GM12878 (cell line): ENCODE measurements around the gene FOXP1. TPM values are rescaled to one million over a fixed set of nuclear protein-coding genes. Genes with fewer than 3 reads are reported as not detected.

Source experiments
- ATAC-seq: fragments of 200-7000 bp; cut with Tn5 transposase; 3 replicates; pipeline ENCODE4 v1.9.1; 2020; ENCODE audit warnings: mild to moderate bottlenecking, moderate library complexity
- BruUV-seq: library from RNA; stranded (reverse); fragments of 400-500 nt; replicated peaks from 2 replicates; lab custom pipeline; 2021; lab: Mats Ljungman, UMichigan
- CTCF ChIA-PET: fragments of 300-600 bp; sonication (Branson Sonifier 250); formaldehyde crosslinking; extraction: SDS; loops from one replicate; lab custom pipeline; 2021; ENCODE audit warnings: inconsistent platforms; lab: Yijun Ruan, JAX
- POLR2A ChIA-PET: fragments of 350-600 bp; formaldehyde crosslinking; extraction: SDS; loops from one replicate; lab custom pipeline; 2021; ENCODE audit warnings: inconsistent platforms; lab: Charles Lee
- RAD21 ChIA-PET: fragments of 300-600 bp; sonication (Branson Sonifier 250); formaldehyde crosslinking; loops from one replicate; lab custom pipeline; 2023; ENCODE audit warnings: antibody characterized with exemption; ENCODE audit not compliant: unreplicated experiment; lab: Charles Lee
- SMC1A ChIA-PET: fragments of 300-600 bp; sonication (Branson Sonifier 250); formaldehyde crosslinking; loops from one replicate; lab custom pipeline; 2023; ENCODE audit not compliant: unreplicated experiment, uncharacterized antibody; lab: Charles Lee
- DNase-seq: peaks from one replicate; pipeline ENCODE4 v3.0.0-alpha.2; 2011; ENCODE audit warnings: low read depth, low spot score
- FAIRE-seq: peaks from 3 replicates; lab custom pipeline; 2011; peaks lifted over from hg19 to GRCh38; lab: Jason Lieb, UNC
- H2AFZ ChIP-seq: 2 replicates; pipeline ENCODE4 v1.6.0; 2011; ENCODE audit warnings: low read depth, low read length, control low read depth; ENCODE audit not compliant: control insufficient read depth
- H3K27ac ChIP-seq: 2 replicates; pipeline ENCODE4 v1.5.1; 2011; ENCODE audit warnings: control low read depth; ENCODE audit not compliant: control insufficient read depth, insufficient read depth
- H3K27me3 ChIP-seq, 2 experiments: replicated peaks in 1 of 2; 2 replicates each; pipeline versions ENCODE4 v1.6.0 to v1.6.1; 2011; ENCODE audit warnings: low read length in 1 of 2; ENCODE audit not compliant: control insufficient read depth in 2 of 2, insufficient read depth in 2 of 2
- H3K36me3 ChIP-seq, 2 experiments: 2 replicates each; pipeline ENCODE4 v1.5.1; 2011; ENCODE audit warnings: low read length in 1 of 2; ENCODE audit not compliant: control insufficient read depth in 2 of 2, insufficient read depth in 2 of 2
- H3K4me1 ChIP-seq: 2 replicates; pipeline ENCODE4 v1.6.1; 2011; ENCODE audit warnings: mild to moderate bottlenecking, low read length, moderate library complexity, mixed read lengths; ENCODE audit not compliant: control insufficient read depth, insufficient read depth
- H3K4me2 ChIP-seq: 2 replicates; pipeline ENCODE4 v1.6.0; 2011; ENCODE audit warnings: control low read depth; ENCODE audit not compliant: control insufficient read depth, insufficient read depth
- H3K4me3 ChIP-seq: fragments of 200-600 bp; sonication (generic); 2 replicates; pipeline ENCODE4 v1.5.1; 2016
- H3K79me2 ChIP-seq: 2 replicates; pipeline ENCODE4 v1.6.0; 2011; ENCODE audit warnings: low read length; ENCODE audit not compliant: control insufficient read depth, insufficient read depth
- H3K9ac ChIP-seq: 2 replicates; pipeline ENCODE4 v1.8.0; 2011; ENCODE audit warnings: low read length, control low read depth, mixed read lengths; ENCODE audit not compliant: control insufficient read depth, insufficient read depth
- H3K9me3 ChIP-seq: replicated peaks from 3 replicates; pipeline ENCODE4 v1.5.1; 2011; ENCODE audit warnings: mild to moderate bottlenecking, low read length; ENCODE audit not compliant: control insufficient read depth, insufficient read depth
- H4K20me1 ChIP-seq: 2 replicates; pipeline ENCODE4 v1.6.0; 2011; ENCODE audit not compliant: control insufficient read depth, insufficient read depth
- CTCF ChIP-seq, 3 experiments: IDR thresholded peaks in 2 of 3; conservative IDR thresholded peaks in 1 of 3; 2 replicates each; pipeline ENCODE4 v1.5.1; 2011; ENCODE audit warnings: low read depth in 3 of 3, low read length in 3 of 3, mild to moderate bottlenecking in 3 of 3, control low read depth in 2 of 3, moderate library complexity in 2 of 3, inconsistent platforms in 1 of 3, mixed read lengths in 1 of 3; ENCODE audit not compliant: control insufficient read depth in 2 of 3, insufficient read depth in 1 of 3; ENCODE audit errors: extremely low read depth in 1 of 3
- EGR1 ChIP-seq, 2 experiments: IDR thresholded peaks; 1 replicate in 1 of 2; 2 replicates in 1 of 2; pipeline ENCODE4 v1.6.1; 2011 to 2012; ENCODE audit warnings: low read depth in 2 of 2, low read length in 2 of 2, borderline replicate concordance in 1 of 2, mild to moderate bottlenecking in 1 of 2, moderate library complexity in 1 of 2
- HDAC2 ChIP-seq: fragments of 200-600 bp; sonication (generic); IDR thresholded peaks from 2 replicates; pipeline ENCODE4 v1.6.1; 2017
- MTA3 ChIP-seq: IDR thresholded peaks from 2 replicates; pipeline ENCODE4 v1.6.1; 2012; ENCODE audit warnings: low read length, inconsistent platforms, borderline replicate concordance
- NR2C1 ChIP-seq: fragments of 450-650 bp; IDR thresholded peaks from 2 replicates; pipeline ENCODE4 v1.6.1; 2017; ENCODE audit warnings: antibody characterized with exemption, mild to moderate bottlenecking, moderate library complexity
- PBX3 ChIP-seq: IDR thresholded peaks from 2 replicates; pipeline ENCODE4 v1.6.1; 2011; ENCODE audit warnings: mild to moderate bottlenecking, low read depth, low read length, moderate library complexity; ENCODE audit not compliant: insufficient replicate concordance
- WGBS: methylation state at CpG from one replicate; pipeline ENCODE4 v1.1.6; 2016; ENCODE audit warnings: low lambda C conversion rate; ENCODE audit not compliant: insufficient replicate concordance, insufficient coverage; ENCODE audit errors: missing lambda C conversion rate; 5-methylcytosine and 5-hydroxymethylcytosine counted together
- in situ Hi-C: fragments of 300-500 bp; cut with MboI; formaldehyde crosslinking; loops from 9 replicates; pipeline ENCODE4 v1.14.3; 2018; ENCODE audit warnings: mixed read lengths
- intact Hi-C: fragments of 100-400 bp; cut with micrococcal nuclease; formaldehyde crosslinking; loops from one replicate; pipeline ENCODE4 v1.14.2; 2022; ENCODE audit not compliant: unreplicated experiment
- polyA plus RNA-seq, 11 experiments: library from polyadenylated mRNA; depleted of rRNA in 4 of 11; unstranded in 6 of 11; stranded (reverse) in 5 of 11; fragments of >200 nt; fragmentation: Nextera tagmentation in 4 of 11; fragmentation: Illumina TruSeq in 1 of 11; extraction: Ambion mirVana in 4 of 11; extraction: Trizol in 1 of 11; gene quantifications; 1 replicate in 1 of 11; 2 replicates in 10 of 11; pipeline versions ENCODE4 v1.2.1 to v1.2.3, GENCODE V29; 2011 to 2016; ENCODE audit warnings: inconsistent platforms in 2 of 11, missing spikeins in 2 of 11, low read depth in 1 of 11
- total RNA-seq, 4 experiments: library from RNA; depleted of rRNA in 3 of 4; stranded (reverse); fragments of >200 nt in 3 of 4; fragmentation: Illumina TruSeq in 1 of 4; extraction: Trizol in 1 of 4; gene quantifications; 2 replicates each; pipeline versions ENCODE4 v1.2.1 to v1.2.3, GENCODE V29; 2013 to 2021

Gene FOXP1
- total and polyA plus RNA-seq, 10 of the 15 experiments (the other 5 are each of a cell fraction or from before 2014, with no cell fraction given), result 0.05 to 1.6 (median 0.20) TPM; not detected in 1

GRCh38 chr3:70943886-70944285 is 639.6 kb downstream of the FOXP1 start:
- Histone ChIP-seq H3K79me2 (no peaks in the 10 kb centered on the region), H2AFZ (no peak overlapping the region), H3K4me1 (no peaks in the 10 kb centered on the region), H3K4me2 (no peak overlapping the region), H4K20me1 (no peaks in the 10 kb centered on the region), H3K27me3 (no peaks in the 10 kb centered on the region; a peak in 1 of 4 replicates), H3K27ac (no peak overlapping the region), H3K9me3 (no peaks in the 10 kb centered on the region), H3K36me3 (no peaks in the 10 kb centered on the region), H3K4me3 (no peak overlapping the region), H3K9ac (no peak overlapping the region)
- intact Hi-C loops, result no loop called here
- in situ Hi-C loops, result no loop called here
- ChIA-PET SMC1A (no interaction called here), RAD21 (no interaction called here), CTCF (interaction anchor here (0.5 kb wide), 1 partner anchor 227 kb away, joined by 3 read pairs; no protein-coding TSS in a partner anchor), POLR2A (no interaction called here)
- no peak for TF ChIP-seq PBX3
- TF ChIP-seq MTA3, result no peak
- TF ChIP-seq NR2C1, result no peak
- no peak for TF ChIP-seq EGR1 (IDR thresholded peaks at IDR 0.05; ENCODE audit: borderline replicate concordance in 1 of 2, low read depth in 2 of 2, low read length in 2 of 2)
- no peak for TF ChIP-seq HDAC2
- TF ChIP-seq CTCF (IDR thresholded peaks at IDR 0.05 in 2 of 3, conservative IDR thresholded peaks at IDR 0.05 in 1 of 3; ENCODE audit: control insufficient read depth in 2 of 3, extremely low read depth in 1 of 3, insufficient read depth in 1 of 3, low read depth in 3 of 3, low read length in 3 of 3), result no peak
- WGBS, result 76% methylated on average over 3 of the region's 3 CpGs
- no peak for DNase-seq
- no TSS peak for BruUV-seq
- ATAC-seq, result no peak
- FAIRE-seq, result no peak
